ENCODE data around the gene AGPAT1.

DNA sequence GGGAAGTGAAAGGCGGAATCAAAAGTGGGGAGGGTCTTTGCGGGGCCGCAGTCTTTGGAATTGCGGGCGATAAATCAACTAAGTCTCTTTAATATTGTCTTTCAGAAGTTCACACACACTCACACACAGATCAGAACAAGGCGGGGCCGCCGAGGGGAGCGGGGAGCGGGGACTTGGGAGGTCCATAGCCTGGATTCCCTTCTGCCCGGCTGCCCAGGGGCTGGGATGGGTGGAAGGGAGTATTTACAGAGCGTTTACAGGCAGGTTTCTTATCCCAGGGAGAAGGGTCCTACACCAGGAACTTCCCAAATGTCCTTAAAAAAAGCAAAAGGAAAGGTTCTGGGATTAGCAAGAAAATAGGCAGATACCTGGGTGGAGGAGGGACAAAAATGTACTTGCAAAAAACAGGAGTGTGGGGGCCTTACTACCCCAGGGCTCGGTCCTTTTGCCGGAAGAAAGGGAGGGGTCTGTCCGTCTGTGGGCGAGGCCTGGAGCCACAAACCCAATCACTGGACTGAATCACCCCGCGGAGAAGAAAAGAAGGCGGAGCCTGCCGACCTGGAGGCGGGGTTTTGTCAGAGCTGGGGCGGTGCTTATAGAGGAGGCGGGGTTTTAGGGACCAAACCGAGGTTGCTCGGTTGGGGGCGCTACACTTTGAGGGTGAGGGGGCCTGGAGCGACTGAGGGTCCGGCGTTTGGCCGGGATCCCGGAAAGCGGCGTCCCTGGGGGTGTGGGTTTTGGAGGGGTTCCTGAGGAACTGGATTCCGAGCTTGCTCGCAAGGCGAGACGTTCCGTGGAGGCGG, 27.4 kb downstream of the AGPAT1 start:
- TF ChIP-seq POLR2A (IDR thresholded peaks at IDR 0.05), result no peak
- no peak for TF ChIP-seq EP300 (IDR thresholded peaks at IDR 0.05)
- TF ChIP-seq, protein P1, sequence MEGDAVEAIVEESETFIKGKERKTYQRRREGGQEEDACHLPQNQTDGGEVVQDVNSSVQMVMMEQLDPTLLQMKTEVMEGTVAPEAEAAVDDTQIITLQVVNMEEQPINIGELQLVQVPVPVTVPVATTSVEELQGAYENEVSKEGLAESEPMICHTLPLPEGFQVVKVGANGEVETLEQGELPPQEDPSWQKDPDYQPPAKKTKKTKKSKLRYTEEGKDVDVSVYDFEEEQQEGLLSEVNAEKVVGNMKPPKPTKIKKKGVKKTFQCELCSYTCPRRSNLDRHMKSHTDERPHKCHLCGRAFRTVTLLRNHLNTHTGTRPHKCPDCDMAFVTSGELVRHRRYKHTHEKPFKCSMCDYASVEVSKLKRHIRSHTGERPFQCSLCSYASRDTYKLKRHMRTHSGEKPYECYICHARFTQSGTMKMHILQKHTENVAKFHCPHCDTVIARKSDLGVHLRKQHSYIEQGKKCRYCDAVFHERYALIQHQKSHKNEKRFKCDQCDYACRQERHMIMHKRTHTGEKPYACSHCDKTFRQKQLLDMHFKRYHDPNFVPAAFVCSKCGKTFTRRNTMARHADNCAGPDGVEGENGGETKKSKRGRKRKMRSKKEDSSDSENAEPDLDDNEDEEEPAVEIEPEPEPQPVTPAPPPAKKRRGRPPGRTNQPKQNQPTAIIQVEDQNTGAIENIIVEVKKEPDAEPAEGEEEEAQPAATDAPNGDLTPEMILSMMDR (IDR thresholded peaks at IDR 0.05), result peak in 2 of 7 experiments; percentile 20

Measured in stomach (tissue), 4 donors.